ENCODE results near the gene MDM4. TPM values are rescaled to one million over a fixed set of nuclear protein-coding genes. Genes with fewer than 3 reads are reported as not detected.

MDM4 gene
- polyA plus RNA-seq, 6 donors from 2014 or later, result 12.6 to 50.8 (median 28.2) TPM

GRCh38 chr1:204571631-204572030 is 55.4 kb downstream of the MDM4 start:
- no peak overlapping the region for H3K27ac Mint-ChIP-seq
- DNase-seq (no peak), ATAC-seq (ENCODE audit: low read depth in 2 of 2) (no peak)
- H3K27me3 Mint-ChIP-seq, result no peaks in the 10 kb centered on the region
- H3K4me1 Mint-ChIP-seq, result peaks cover 5 to 10% (median 5%) of the 10 kb centered on the region in 3 donors
- no peak overlapping the region for H3K4me3 Mint-ChIP-seq
- H3K36me3 Mint-ChIP-seq, result peaks cover 18 to 25% of the 10 kb centered on the region in 2 donors
- H3K9me3 Mint-ChIP-seq, result no peaks in the 10 kb centered on the region

GRCh38 chr1:204572923-204573922 is 57.0 kb downstream of the MDM4 start:
- no peaks in the 10 kb centered on the region for H3K27me3 Mint-ChIP-seq
- H3K9me3 Mint-ChIP-seq, result no peaks in the 10 kb centered on the region
- DNase-seq (no peak), ATAC-seq (ENCODE audit: low read depth in 2 of 2) (no peak)
- peaks cover 5 to 20% (median 15%) of the 10 kb centered on the region in 3 donors for H3K4me1 Mint-ChIP-seq
- H3K4me3 Mint-ChIP-seq, result no peak overlapping the region
- H3K36me3 Mint-ChIP-seq, result peaks cover 13 to 19% of the 10 kb centered on the region in 2 donors
- peak overlapping the region in 3 of 6 donors; percentile 21 to 75 (median 65) for H3K27ac Mint-ChIP-seq

- Mint-ChIP-seq H3K4me1 (peaks cover 13 to 30% (median 25%) of the 10 kb centered on the region in 3 donors), H3K27ac (peak overlapping the region in 5 of 6 donors; percentile 5 to 86 (median 59)), H3K9me3 (no peaks in the 10 kb centered on the region)
Observed at GRCh38 chr1:204574016-204574864, 58.0 kb downstream of the MDM4 start.

GRCh38 chr1:204574865-204575163 is 58.6 kb downstream of the MDM4 start:
- no peak for ATAC-seq (ENCODE audit: low read depth in 2 of 2)
- Mint-ChIP-seq H3K36me3 (peaks cover 12 to 16% of the 10 kb centered on the region in 2 donors), H3K4me3 (no peak overlapping the region)

More at GRCh38 chr1:204574016-204574864, 58.0 kb downstream of the MDM4 start:
- DNase-seq, result no peak
- H3K36me3 Mint-ChIP-seq, result peaks cover 12 to 16% of the 10 kb centered on the region in 2 donors
- H3K27me3 Mint-ChIP-seq, result no peaks in the 10 kb centered on the region
- H3K4me3 Mint-ChIP-seq, result no peak overlapping the region
- ATAC-seq (ENCODE audit: low read depth in 2 of 2), result no peak

GRCh38 chr1:204575221-204576190 is 59.3 kb downstream of the MDM4 start:
- peak overlapping the region; percentile 28 to 97 (median 88) for H3K27ac Mint-ChIP-seq
- H3K9me3 Mint-ChIP-seq, result no peaks in the 10 kb centered on the region
- peaks cover 12 to 16% of the 10 kb centered on the region in 2 donors for H3K36me3 Mint-ChIP-seq
- H3K27me3 Mint-ChIP-seq, result no peaks in the 10 kb centered on the region
- no peak overlapping the region for H3K4me3 Mint-ChIP-seq
- DNase-seq (no peak), ATAC-seq (ENCODE audit: low read depth in 2 of 2) (no peak)
- H3K4me1 Mint-ChIP-seq, result peaks cover 22 to 43% (median 38%) of the 10 kb centered on the region in 3 donors

More at GRCh38 chr1:204574865-204575163, 58.6 kb downstream of the MDM4 start:
- H3K27me3 Mint-ChIP-seq, result no peaks in the 10 kb centered on the region
- H3K27ac Mint-ChIP-seq, result peak overlapping the region in 4 of 6 donors; percentile 1 to 97 (median 72)
- no peaks in the 10 kb centered on the region for H3K9me3 Mint-ChIP-seq
- DNase-seq, result no peak
- peaks cover 16 to 36% (median 31%) of the 10 kb centered on the region in 3 donors for H3K4me1 Mint-ChIP-seq

- Mint-ChIP-seq H3K27me3 (no peaks in the 10 kb centered on the region), H3K4me1 (peaks cover 22 to 47% (median 44%) of the 10 kb centered on the region in 3 donors), H3K36me3 (peaks cover 8 to 16% of the 10 kb centered on the region in 2 donors), H3K9me3 (no peaks in the 10 kb centered on the region), H3K4me3 (peak overlapping the region in 1 of 8 donors; percentile 49), H3K27ac (peak overlapping the region; percentile 33 to 86 (median 68))
- DNase-seq, result no peak
- ATAC-seq (ENCODE audit: low read depth in 2 of 2), result no peak
Observed at GRCh38 chr1:204576422-204576821, 60.2 kb downstream of the MDM4 start.

GRCh38 chr1:204577794-204578478 is 61.7 kb downstream of the MDM4 start:
- H3K9me3 Mint-ChIP-seq, result no peaks in the 10 kb centered on the region

GRCh38 chr1:204578867-204579664 is 62.9 kb downstream of the MDM4 start:
- Mint-ChIP-seq H3K4me3 (peak overlapping the region; percentile 75 to 95 (median 88)), H3K9me3 (no peaks in the 10 kb centered on the region), H3K4me1 (peaks cover 29 to 66% (median 57%) of the 10 kb centered on the region in 3 donors), H3K36me3 (peaks cover 0 to 2% of the 10 kb centered on the region in 2 donors), H3K27ac (peak overlapping the region; percentile 86 to 99 (median 96)), H3K27me3 (no peaks in the 10 kb centered on the region)
- DNase-seq, result peak; percentile 53
- ATAC-seq (ENCODE audit: low read depth in 2 of 2), result peak; percentile 86 to 88

More at GRCh38 chr1:204577794-204578478, 61.7 kb downstream of the MDM4 start:
- no peaks in the 10 kb centered on the region for H3K27me3 Mint-ChIP-seq
- H3K4me1 Mint-ChIP-seq, result peaks cover 27 to 55% (median 53%) of the 10 kb centered on the region in 3 donors
- DNase-seq (no peak), ATAC-seq (ENCODE audit: low read depth in 2 of 2) (no peak)
- peaks cover 1 to 12% of the 10 kb centered on the region in 2 donors for H3K36me3 Mint-ChIP-seq
- H3K27ac Mint-ChIP-seq, result peak overlapping the region; percentile 63 to 97 (median 90)
- peak overlapping the region in 6 of 8 donors; percentile 75 to 95 (median 85) for H3K4me3 Mint-ChIP-seq

GRCh38 chr1:204579681-204580080 is 63.5 kb downstream of the MDM4 start:
- Mint-ChIP-seq H3K27me3 (no peaks in the 10 kb centered on the region), H3K27ac (peak overlapping the region; percentile 82 to 99 (median 92)), H3K4me3 (peak overlapping the region; percentile 75 to 95 (median 88)), H3K9me3 (no peaks in the 10 kb centered on the region), H3K36me3 (no peaks in the 10 kb centered on the region), H3K4me1 (peaks cover 29 to 71% (median 54%) of the 10 kb centered on the region in 3 donors)
- ATAC-seq (ENCODE audit: low read depth in 2 of 2) (no peak), DNase-seq (no peak)

GRCh38 chr1:204580862-204581261 is 64.7 kb downstream of the MDM4 start:
- Mint-ChIP-seq H3K27ac (peak overlapping the region in 3 of 6 donors; percentile 3 to 96 (median 86)), H3K27me3 (no peaks in the 10 kb centered on the region), H3K9me3 (no peaks in the 10 kb centered on the region), H3K4me3 (peak overlapping the region in 7 of 8 donors; percentile 70 to 95 (median 84)), H3K4me1 (peaks cover 29 to 79% (median 54%) of the 10 kb centered on the region in 3 donors), H3K36me3 (no peaks in the 10 kb centered on the region)
- ATAC-seq (ENCODE audit: low read depth in 2 of 2), result no peak
- DNase-seq, result no peak

GRCh38 chr1:204581759-204582158 is 65.6 kb downstream of the MDM4 start:
- Mint-ChIP-seq H3K27ac (peak overlapping the region; percentile 4 to 78 (median 44)), H3K36me3 (no peaks in the 10 kb centered on the region), H3K4me3 (peak overlapping the region in 5 of 8 donors; percentile 9 to 73 (median 20)), H3K27me3 (no peaks in the 10 kb centered on the region), H3K9me3 (no peaks in the 10 kb centered on the region), H3K4me1 (peaks cover 29 to 76% (median 49%) of the 10 kb centered on the region in 3 donors)
- DNase-seq (no peak), ATAC-seq (ENCODE audit: low read depth in 2 of 2) (no peak)
